HFFc6 (cell line): ENCODE data around the gene SSNA1. TPM values are rescaled to one million over a fixed set of nuclear protein-coding genes. Genes with fewer than 3 reads are reported as not detected.

ENCODE experiments used
- DNase-seq: peaks from one replicate; pipeline ENCODE4 v3.0.0-alpha.2; 2018
- H3K27ac Mint-ChIP-seq: 2 replicates; pipeline ENCODE4 v1.8.0; 2020; ENCODE audit warnings: mild to moderate bottlenecking, mixed read lengths
- H3K27me3 Mint-ChIP-seq: 2 replicates; pipeline ENCODE4 v1.8.0; 2021; ENCODE audit warnings: mild to moderate bottlenecking, moderate library complexity, mixed read lengths; ENCODE audit not compliant: insufficient read depth
- H3K36me3 Mint-ChIP-seq: 2 replicates; pipeline ENCODE4 v1.8.0; 2021; ENCODE audit warnings: low read depth, mixed read lengths
- H3K4me1 Mint-ChIP-seq: 2 replicates; pipeline ENCODE4 v1.8.0; 2020; ENCODE audit warnings: low read depth, mixed read lengths
- H3K4me3 Mint-ChIP-seq: 2 replicates; pipeline ENCODE4 v1.8.0; 2020; ENCODE audit warnings: mild to moderate bottlenecking, moderate library complexity, mixed read lengths
- H3K9me3 Mint-ChIP-seq: 2 replicates; pipeline ENCODE4 v1.8.0; 2020; ENCODE audit warnings: mild to moderate bottlenecking, mixed read lengths
- CTCF ChIP-seq: fragments of 200-600 bp; sonication (generic); IDR thresholded peaks from 2 replicates; pipeline ENCODE4 v1.5.0; 2021; ENCODE audit warnings: antibody characterized with exemption, mild to moderate bottlenecking
- total RNA-seq, 6 experiments: library from RNA; stranded (reverse); fragmentation: NEBNext Ultra II Directional; extraction: Animal tissue kit (Norgen Biotek cat#: 25700); gene quantifications; 2 replicates in 1 of 6; 3 replicates in 5 of 6; pipeline ENCODE4 v1.2.3, GENCODE V29; 2021

SSNA1 gene
- total RNA-seq, 6 experiments from 2014 or later, result 76.7 to 82.8 (median 82.1) TPM

DNA sequence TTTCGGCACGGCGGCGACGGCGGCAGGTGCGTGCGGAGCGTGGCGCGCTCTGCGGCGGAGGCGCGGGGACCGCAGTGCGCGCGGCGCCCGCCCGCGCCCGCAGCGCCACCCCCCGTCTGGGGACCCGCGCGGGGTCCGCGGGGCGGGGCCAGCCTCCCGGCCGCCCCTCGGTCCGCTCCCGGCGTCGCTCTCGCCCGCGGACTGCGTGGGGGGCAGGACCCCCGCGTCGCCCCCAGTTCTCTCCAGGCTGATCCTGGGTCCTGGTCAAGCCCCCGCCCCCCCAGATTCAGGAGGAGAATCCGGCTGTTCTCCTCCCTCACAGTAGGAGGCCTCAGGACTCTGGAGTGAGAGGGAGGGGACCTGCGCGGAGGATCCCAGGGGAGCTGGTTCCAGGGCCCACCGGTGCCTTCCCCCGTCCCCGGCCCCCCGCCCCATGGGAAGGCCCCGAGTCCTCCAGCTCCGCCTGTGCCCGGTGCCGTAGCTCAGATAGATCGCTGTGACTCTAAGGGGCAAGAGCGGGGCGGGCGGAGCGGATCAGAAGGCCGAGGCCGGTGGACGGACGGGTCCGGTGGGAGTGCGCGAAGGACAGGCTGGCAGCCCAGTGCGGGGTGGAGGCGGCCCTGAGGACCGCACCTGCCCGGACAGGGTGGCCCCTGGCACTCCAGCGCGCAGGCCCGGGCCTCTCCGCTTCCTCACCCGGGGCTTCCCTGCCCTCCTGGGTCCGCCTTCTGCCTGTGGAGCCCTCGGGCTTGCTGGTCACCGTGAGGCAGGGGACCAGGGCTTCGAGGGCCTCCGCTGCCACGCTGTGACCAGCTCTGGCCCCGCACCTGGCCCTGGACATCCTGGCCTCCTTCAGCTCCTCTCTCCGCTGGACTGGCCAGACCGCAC is 34.0 kb downstream of the SSNA1 start, which contains the start of gene RNF208:
Gene RNF208, minus strand, starts transcription at position 51 of the 888 bp plus-strand sequence. CDS start 1,028 bp downstream, outside the sequence.
- H3K4me3 Mint-ChIP-seq, result peak within 1 kb of the TSS; percentile 81
- TF ChIP-seq CTCF, result no peak
- peaks cover 7% of the 10 kb centered on the region for H3K4me1 Mint-ChIP-seq
- peak within 1 kb of the TSS; percentile 73 for H3K27ac Mint-ChIP-seq
- no peaks in the 10 kb centered on the region for H3K36me3 Mint-ChIP-seq
- no peaks in the 10 kb centered on the region; the same call in 1 of the 2 replicates for H3K27me3 Mint-ChIP-seq
- H3K9me3 Mint-ChIP-seq, result no peaks in the 10 kb centered on the region
- no peak for DNase-seq

DNA sequence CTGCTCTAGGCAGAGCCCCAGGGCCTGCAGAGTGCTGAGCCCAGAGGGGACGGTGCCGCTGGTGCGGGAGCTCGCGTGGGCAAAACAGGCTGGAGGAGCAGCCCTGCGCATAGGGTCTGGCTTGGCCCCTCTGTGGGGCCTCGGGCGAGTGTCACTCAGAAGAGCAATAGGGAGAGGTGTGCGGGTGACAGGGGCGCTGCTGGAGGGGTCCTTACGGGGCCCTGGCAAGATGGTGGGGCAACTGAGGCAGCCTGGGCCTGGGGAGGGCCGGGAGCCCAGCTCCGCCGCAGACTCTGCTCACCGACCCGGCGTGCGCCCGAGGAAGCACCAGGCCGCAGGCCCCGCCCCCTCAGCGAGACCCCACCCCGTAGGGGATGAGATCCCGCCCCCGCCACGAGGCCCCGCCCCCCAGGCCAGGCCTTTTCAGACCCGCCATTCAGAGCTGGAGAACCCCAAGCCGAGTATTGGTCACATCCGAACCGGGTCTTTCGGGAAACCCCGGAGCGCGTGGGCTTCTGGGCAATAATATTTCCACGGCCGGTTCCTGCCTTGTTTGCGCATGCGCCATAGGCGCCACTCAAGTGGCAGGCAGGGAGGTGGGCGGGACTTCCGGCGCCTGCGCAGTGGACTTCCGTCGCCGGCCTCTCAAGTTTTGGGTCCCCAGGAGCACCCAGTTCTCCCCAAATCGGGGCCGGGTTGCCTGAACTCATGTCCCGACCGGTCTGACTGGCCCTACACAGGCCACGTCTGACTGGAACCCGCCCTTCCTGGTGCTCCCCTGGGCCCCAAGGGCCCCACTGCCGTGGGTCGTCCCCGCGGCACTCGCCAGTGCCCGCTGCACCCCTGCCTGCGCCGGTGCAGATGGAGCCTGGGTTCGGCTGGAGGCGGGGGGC is 34.8 kb downstream of the SSNA1 start:
- no peaks in the 10 kb centered on the region; the same call in 1 of the 2 replicates for H3K27me3 Mint-ChIP-seq
- no peak for TF ChIP-seq CTCF
- H3K9me3 Mint-ChIP-seq, result no peaks in the 10 kb centered on the region
- H3K4me1 Mint-ChIP-seq, result peaks cover 12% of the 10 kb centered on the region
- no peaks in the 10 kb centered on the region for H3K36me3 Mint-ChIP-seq
- H3K4me3 Mint-ChIP-seq, result peak overlapping the region; percentile 81
- peak; percentile 97 for DNase-seq
- H3K27ac Mint-ChIP-seq, result peak overlapping the region; percentile 73

DNA sequence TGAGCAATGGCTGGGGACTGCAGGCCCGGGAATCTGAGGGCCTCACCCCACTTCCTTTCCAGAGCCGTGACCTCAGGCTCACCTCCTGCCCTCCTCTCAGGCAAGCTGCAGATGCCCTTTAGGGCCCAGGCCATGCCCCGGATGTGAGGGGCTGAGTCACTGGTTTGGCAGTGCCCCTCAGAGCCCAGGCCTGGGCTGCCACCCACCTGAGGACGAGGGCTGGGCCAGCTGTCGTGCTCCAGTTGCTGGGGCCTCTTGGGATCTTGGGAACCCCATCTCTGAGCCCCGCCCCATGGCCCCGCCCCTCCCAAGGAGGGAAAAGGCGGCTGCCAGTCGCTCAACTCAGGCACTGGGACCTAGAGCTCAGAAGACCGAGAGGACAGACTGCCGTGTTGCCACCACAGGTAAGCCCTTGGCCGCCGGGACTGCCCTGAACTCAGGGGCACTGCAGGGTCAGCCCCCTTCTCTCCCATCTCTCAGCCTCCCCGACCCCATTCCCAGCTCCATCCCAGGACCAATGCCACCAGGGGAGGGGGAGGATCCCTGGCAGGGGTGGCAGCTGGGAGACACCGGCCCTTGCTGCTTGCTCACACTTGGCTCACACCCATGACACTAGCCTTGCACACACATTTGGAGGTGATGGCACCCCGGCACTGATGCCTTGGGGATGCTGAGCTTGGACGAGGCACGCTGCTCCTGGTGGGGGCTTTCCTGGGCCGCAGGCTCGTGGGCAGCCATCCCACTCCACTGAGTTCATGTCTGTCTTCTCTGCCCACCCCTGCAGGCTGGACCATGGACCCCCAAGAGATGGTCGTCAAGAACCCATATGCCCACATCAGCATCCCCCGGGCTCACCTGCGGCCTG is 36.6 kb downstream of the SSNA1 start, which contains the start of gene CYSRT1:
Gene CYSRT1, plus strand, starts transcription at position 345 of the 865 bp plus-strand sequence. Its CDS starts 448 bp downstream, at position 793.
- no peak for TF ChIP-seq CTCF
- Mint-ChIP-seq H3K27me3 (no peaks in the 10 kb centered on the region; the same call in 1 of the 2 replicates), H3K4me1 (peaks cover 7% of the 10 kb centered on the region), H3K4me3 (peak within 1 kb of the TSS; percentile 81), H3K9me3 (no peaks in the 10 kb centered on the region), H3K36me3 (no peaks in the 10 kb centered on the region), H3K27ac (peak within 1 kb of the TSS; percentile 72)
- DNase-seq, result no peak

DNA sequence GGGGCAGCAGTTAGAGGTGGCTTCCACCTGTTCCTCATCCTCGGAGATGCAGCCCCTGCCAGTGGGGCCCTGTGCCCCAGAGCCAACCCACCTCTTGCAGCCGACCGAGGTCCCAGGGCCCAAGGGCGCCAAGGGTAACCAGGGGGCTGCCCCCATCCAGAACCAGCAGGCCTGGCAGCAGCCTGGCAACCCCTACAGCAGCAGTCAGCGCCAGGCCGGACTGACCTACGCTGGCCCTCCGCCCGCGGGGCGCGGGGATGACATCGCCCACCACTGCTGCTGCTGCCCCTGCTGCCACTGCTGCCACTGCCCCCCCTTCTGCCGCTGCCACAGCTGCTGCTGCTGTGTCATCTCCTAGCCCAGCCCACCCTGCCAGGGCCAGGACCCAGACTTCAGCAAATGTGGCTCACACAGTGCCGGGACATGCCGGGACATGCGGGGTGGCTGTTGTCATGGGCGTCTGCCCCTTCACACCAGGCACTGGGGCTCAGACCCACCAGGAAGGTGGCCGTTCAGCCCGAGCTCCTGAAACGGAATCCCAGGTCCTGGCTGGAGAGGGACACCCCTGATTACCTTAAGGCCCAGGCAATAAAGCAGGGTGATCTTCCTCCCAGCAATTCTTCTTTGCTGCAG is 37.3 kb downstream of the SSNA1 start:
- no peaks in the 10 kb centered on the region for H3K36me3 Mint-ChIP-seq
- H3K9me3 Mint-ChIP-seq, result no peaks in the 10 kb centered on the region
- H3K27me3 Mint-ChIP-seq, result no peaks in the 10 kb centered on the region; the same call in 1 of the 2 replicates
- DNase-seq, result no peak
- H3K4me1 Mint-ChIP-seq, result peaks cover 7% of the 10 kb centered on the region
- H3K4me3 Mint-ChIP-seq, result no peak overlapping the region
- no peak for TF ChIP-seq CTCF
- no peak overlapping the region for H3K27ac Mint-ChIP-seq
